Mesothelial cell of epicardium (in vitro differentiated cells): Measurements from ENCODE around the gene LRRC59. TPM values are rescaled to one million over a fixed set of nuclear protein-coding genes. Genes with fewer than 3 reads are reported as not detected.

Experiments
- DNase-seq, 2 experiments: peaks; one replicate each; pipeline ENCODE4 v3.0.0; 2021; ENCODE audit warnings: low spot score in 2 of 2; ENCODE audit not compliant: unreplicated experiment in 2 of 2
- H3K27ac Mint-ChIP-seq: 2 replicates; pipeline ENCODE4 v1.8.0; 2021; ENCODE audit warnings: mixed read lengths
- H3K27me3 Mint-ChIP-seq: 2 replicates; pipeline ENCODE4 v1.8.0; 2021; ENCODE audit warnings: low read depth, mixed read lengths
- H3K36me3 Mint-ChIP-seq: 2 replicates; pipeline ENCODE4 v1.8.0; 2021; ENCODE audit warnings: mixed read lengths
- H3K4me1 Mint-ChIP-seq: 2 replicates; pipeline ENCODE4 v1.8.0; 2021; ENCODE audit warnings: mixed read lengths
- H3K4me3 Mint-ChIP-seq: 2 replicates; pipeline ENCODE4 v1.8.0; 2021; ENCODE audit warnings: mild to moderate bottlenecking, moderate library complexity, mixed read lengths
- H3K9me3 Mint-ChIP-seq: 2 replicates; pipeline ENCODE4 v1.8.0; 2021; ENCODE audit warnings: mixed read lengths
- total RNA-seq: library from RNA; stranded (reverse); gene quantifications from 3 replicates; pipeline ENCODE4 v1.2.1, GENCODE V29; 2021
- TF ChIP-seq, protein P1 (sequence below): fragments of 200-600 bp; sonication (generic); IDR thresholded peaks from one replicate; pipeline ENCODE4 v1.5.0; 2021; ENCODE audit warnings: antibody characterized with exemption; ENCODE audit not compliant: unreplicated experiment

LRRC59 gene
- total RNA-seq, 1 donor from 2014 or later = 60.7 TPM

GRCh38 chr17:50440838-50441829 is 43.8 kb upstream of the LRRC59 start:
- H3K4me3 Mint-ChIP-seq = no peak overlapping the region
- TF ChIP-seq, protein P1, sequence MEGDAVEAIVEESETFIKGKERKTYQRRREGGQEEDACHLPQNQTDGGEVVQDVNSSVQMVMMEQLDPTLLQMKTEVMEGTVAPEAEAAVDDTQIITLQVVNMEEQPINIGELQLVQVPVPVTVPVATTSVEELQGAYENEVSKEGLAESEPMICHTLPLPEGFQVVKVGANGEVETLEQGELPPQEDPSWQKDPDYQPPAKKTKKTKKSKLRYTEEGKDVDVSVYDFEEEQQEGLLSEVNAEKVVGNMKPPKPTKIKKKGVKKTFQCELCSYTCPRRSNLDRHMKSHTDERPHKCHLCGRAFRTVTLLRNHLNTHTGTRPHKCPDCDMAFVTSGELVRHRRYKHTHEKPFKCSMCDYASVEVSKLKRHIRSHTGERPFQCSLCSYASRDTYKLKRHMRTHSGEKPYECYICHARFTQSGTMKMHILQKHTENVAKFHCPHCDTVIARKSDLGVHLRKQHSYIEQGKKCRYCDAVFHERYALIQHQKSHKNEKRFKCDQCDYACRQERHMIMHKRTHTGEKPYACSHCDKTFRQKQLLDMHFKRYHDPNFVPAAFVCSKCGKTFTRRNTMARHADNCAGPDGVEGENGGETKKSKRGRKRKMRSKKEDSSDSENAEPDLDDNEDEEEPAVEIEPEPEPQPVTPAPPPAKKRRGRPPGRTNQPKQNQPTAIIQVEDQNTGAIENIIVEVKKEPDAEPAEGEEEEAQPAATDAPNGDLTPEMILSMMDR = no peak
- no peaks in the 10 kb centered on the region for H3K9me3 Mint-ChIP-seq
- peak overlapping the region; percentile 89 for H3K27ac Mint-ChIP-seq
- peaks cover 40% of the 10 kb centered on the region for H3K4me1 Mint-ChIP-seq
- no peak for DNase-seq
- peaks cover 8% of the 10 kb centered on the region for H3K36me3 Mint-ChIP-seq
- H3K27me3 Mint-ChIP-seq = no peaks in the 10 kb centered on the region

DNA sequence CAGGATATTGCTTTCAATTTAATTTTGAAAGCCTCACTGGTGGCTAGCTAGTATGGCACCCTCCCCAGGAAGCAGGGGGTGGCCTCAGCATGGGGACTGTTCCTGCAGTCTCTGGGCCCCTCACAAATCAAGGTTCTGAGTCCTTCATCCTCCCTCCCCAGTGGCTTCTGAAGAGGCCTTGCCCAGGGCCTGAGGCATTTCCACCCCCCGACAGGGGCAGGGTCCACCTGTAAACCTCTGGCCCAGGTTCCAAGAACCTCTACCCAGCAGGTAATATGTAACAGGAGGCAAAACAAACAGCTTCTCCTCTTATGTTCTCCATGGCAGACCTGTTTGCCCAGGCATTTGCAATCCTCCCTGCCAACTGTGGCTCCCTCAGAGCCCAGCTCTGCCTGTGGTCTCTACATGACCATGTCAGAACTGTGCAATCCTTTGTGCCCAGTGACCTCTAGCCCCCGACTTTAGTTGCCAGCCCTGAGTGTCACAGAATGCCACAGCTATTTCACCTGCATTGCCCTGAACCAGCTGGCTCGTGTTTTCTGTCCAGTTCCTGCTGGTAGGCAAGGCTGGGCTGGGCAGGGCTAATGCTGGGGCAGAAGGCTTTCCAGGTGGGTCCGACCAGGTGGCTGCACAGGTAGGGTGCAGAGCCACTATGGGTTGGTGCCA is 43.0 kb upstream of the LRRC59 start:
- TF ChIP-seq, protein P1 = no peak
- Mint-ChIP-seq H3K27ac (peak overlapping the region; percentile 89), H3K4me3 (no peak overlapping the region), H3K27me3 (no peaks in the 10 kb centered on the region), H3K36me3 (peaks cover 8% of the 10 kb centered on the region), H3K9me3 (no peaks in the 10 kb centered on the region), H3K4me1 (peaks cover 35% of the 10 kb centered on the region)
- no peak for DNase-seq

GRCh38 chr17:50439008-50439407 is 41.7 kb upstream of the LRRC59 start:
- no peaks in the 10 kb centered on the region for H3K9me3 Mint-ChIP-seq
- H3K4me3 Mint-ChIP-seq = no peak overlapping the region
- H3K36me3 Mint-ChIP-seq = peaks cover 10% of the 10 kb centered on the region
- no peak for DNase-seq
- H3K27me3 Mint-ChIP-seq = no peaks in the 10 kb centered on the region
- peaks cover 24% of the 10 kb centered on the region for H3K4me1 Mint-ChIP-seq
- TF ChIP-seq, protein P1 = no peak
- no peak overlapping the region for H3K27ac Mint-ChIP-seq

DNA sequence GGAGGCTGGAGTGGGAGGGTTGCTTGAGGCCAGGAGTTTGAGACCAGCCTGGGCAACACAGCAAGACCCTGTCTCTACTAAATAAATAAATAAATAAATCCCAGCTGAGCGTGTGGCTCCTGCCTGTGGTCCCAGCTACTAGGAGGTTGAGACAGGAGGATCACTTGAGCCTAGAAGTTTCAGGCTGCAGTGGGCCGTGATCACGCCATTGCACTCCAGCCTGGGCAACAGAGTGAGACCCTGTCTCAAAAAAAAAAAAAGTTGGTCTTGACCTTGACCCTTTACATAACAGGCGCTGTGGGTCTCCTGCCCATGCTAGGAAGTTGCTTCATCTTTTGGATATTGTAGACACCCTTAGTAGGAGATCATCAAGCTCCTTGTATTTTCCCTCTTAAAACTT is 40.1 kb upstream of the LRRC59 start:
- no peaks in the 10 kb centered on the region for H3K9me3 Mint-ChIP-seq
- H3K36me3 Mint-ChIP-seq = peaks cover 10% of the 10 kb centered on the region
- H3K4me3 Mint-ChIP-seq = no peak overlapping the region
- H3K4me1 Mint-ChIP-seq = peaks cover 8% of the 10 kb centered on the region
- no peak overlapping the region for H3K27ac Mint-ChIP-seq
- H3K27me3 Mint-ChIP-seq = no peaks in the 10 kb centered on the region
- TF ChIP-seq, protein P1 = no peak
- DNase-seq = no peak

DNA sequence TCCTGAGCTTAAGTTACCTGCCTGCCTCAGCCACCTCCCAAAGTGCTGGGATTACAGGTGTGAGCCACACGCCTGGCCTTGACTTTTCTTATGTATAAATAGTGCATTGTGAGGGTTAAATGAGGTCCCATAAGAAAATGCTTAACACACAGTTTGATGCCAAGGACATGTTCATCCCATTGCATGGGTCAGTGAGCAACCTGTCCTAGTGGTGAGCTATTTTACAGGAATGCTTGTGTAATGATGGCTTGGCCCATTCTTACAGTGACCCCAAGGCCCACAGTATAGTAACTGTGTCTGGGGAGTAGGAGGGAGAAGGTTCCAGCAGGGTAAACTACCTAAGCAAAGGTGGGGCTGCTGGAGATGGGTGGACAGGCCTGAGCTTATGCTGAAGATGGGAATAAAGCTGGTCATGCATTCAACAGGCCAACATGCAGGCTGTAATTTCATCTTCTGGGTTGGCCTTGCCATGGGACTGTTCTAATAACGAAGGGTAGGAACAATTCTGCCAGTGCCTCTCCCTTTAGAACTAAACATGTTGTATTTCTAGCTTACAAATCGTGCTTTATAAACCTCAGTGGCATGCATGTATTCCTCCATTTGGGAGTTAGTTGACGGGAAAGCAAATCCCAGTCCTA is 34.9 kb upstream of the LRRC59 start:
- H3K27me3 Mint-ChIP-seq = no peaks in the 10 kb centered on the region
- no peak overlapping the region for H3K27ac Mint-ChIP-seq
- no peaks in the 10 kb centered on the region for H3K9me3 Mint-ChIP-seq
- TF ChIP-seq, protein P1 = no peak
- H3K36me3 Mint-ChIP-seq = peaks cover 2% of the 10 kb centered on the region
- H3K4me1 Mint-ChIP-seq = peaks cover 37% of the 10 kb centered on the region
- DNase-seq = no peak
- H3K4me3 Mint-ChIP-seq = no peak overlapping the region
